Measurements from ENCODE around the gene PSD2. TPM values are rescaled to one million over a fixed set of nuclear protein-coding genes. Genes with fewer than 3 reads are reported as not detected.
A peak's percentile ranks its signal among the peaks of the same experiment; 100 is the strongest.

The PSD2 gene
- total and polyA plus RNA-seq, 2 of the 13 experiments (the other 11 are each of a cell fraction or from before 2014, with no cell fraction given) = 0.07 TPM; not detected in 1

- TF ChIP-seq, protein P1, sequence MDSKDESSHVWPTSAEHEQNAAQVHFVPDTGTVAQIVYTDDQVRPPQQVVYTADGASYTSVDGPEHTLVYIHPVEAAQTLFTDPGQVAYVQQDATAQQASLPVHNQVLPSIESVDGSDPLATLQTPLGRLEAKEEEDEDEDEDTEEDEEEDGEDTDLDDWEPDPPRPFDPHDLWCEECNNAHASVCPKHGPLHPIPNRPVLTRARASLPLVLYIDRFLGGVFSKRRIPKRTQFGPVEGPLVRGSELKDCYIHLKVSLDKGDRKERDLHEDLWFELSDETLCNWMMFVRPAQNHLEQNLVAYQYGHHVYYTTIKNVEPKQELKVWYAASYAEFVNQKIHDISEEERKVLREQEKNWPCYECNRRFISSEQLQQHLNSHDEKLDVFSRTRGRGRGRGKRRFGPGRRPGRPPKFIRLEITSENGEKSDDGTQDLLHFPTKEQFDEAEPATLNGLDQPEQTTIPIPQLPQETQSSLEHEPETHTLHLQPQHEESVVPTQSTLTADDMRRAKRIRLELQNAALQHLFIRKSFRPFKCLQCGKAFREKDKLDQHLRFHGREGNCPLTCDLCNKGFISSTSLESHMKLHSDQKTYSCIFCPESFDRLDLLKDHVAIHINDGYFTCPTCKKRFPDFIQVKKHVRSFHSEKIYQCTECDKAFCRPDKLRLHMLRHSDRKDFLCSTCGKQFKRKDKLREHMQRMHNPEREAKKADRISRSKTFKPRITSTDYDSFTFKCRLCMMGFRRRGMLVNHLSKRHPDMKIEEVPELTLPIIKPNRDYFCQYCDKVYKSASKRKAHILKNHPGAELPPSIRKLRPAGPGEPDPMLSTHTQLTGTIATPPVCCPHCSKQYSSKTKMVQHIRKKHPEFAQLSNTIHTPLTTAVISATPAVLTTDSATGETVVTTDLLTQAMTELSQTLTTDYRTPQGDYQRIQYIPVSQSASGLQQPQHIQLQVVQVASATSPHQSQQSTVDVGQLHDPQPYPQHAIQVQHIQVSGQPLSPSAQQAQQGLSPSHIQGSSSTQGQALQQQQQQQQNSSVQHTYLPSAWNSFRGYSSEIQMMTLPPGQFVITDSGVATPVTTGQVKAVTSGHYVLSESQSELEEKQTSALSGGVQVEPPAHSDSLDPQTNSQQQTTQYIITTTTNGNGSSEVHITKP (CRISPR knock-in tag; IDR thresholded peaks at IDR 0.05; ENCODE audit: low read depth) = no peak
- TF ChIP-seq FOXP1 (IDR thresholded peaks at IDR 0.05) = no peak
- 0 out of 2 replicates have a peak, but pooled peaks have one; percentile 12 for TF ChIP-seq FOXP1 (CRISPR knock-in tag; IDR thresholded peaks at IDR 0.05)
- TF ChIP-seq PHF21A (CRISPR knock-in tag; IDR thresholded peaks at IDR 0.05) = peak; percentile 59; the same call in 1 of the 2 replicates
- TF ChIP-seq, protein P2, sequence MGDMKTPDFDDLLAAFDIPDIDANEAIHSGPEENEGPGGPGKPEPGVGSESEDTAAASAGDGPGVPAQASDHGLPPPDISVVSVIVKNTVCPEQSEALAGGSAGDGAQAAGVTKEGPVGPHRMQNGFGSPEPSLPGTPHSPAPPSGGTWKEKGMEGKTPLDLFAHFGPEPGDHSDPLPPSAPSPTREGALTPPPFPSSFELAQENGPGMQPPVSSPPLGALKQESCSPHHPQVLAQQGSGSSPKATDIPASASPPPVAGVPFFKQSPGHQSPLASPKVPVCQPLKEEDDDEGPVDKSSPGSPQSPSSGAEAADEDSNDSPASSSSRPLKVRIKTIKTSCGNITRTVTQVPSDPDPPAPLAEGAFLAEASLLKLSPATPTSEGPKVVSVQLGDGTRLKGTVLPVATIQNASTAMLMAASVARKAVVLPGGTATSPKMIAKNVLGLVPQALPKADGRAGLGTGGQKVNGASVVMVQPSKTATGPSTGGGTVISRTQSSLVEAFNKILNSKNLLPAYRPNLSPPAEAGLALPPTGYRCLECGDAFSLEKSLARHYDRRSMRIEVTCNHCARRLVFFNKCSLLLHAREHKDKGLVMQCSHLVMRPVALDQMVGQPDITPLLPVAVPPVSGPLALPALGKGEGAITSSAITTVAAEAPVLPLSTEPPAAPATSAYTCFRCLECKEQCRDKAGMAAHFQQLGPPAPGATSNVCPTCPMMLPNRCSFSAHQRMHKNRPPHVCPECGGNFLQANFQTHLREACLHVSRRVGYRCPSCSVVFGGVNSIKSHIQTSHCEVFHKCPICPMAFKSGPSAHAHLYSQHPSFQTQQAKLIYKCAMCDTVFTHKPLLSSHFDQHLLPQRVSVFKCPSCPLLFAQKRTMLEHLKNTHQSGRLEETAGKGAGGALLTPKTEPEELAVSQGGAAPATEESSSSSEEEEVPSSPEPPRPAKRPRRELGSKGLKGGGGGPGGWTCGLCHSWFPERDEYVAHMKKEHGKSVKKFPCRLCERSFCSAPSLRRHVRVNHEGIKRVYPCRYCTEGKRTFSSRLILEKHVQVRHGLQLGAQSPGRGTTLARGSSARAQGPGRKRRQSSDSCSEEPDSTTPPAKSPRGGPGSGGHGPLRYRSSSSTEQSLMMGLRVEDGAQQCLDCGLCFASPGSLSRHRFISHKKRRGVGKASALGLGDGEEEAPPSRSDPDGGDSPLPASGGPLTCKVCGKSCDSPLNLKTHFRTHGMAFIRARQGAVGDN (CRISPR knock-in tag; IDR thresholded peaks at IDR 0.05) = peak; percentile 2; the same call in 1 of the 2 replicates
- TF ChIP-seq TSC22D2 (CRISPR knock-in tag; IDR thresholded peaks at IDR 0.05; ENCODE audit: borderline replicate concordance) = 0 out of 2 replicates have a peak, but pooled peaks have one; percentile 2
- peak; percentile 19; the same call in 1 of the 2 replicates for TF ChIP-seq ETV5 (CRISPR knock-in tag; IDR thresholded peaks at IDR 0.05; ENCODE audit: borderline replicate concordance)
- peak in 1 of 2 experiments; percentile 46; a peak in 1 of 4 replicates for TF ChIP-seq HMGXB4 (CRISPR knock-in tag; IDR thresholded peaks at IDR 0.05; ENCODE audit: borderline replicate concordance in 1 of 2, low read depth in 1 of 2)
- no peak for TF ChIP-seq FOXJ3 (CRISPR knock-in tag; IDR thresholded peaks at IDR 0.05; ENCODE audit: borderline replicate concordance)
- TF ChIP-seq, protein P3, sequence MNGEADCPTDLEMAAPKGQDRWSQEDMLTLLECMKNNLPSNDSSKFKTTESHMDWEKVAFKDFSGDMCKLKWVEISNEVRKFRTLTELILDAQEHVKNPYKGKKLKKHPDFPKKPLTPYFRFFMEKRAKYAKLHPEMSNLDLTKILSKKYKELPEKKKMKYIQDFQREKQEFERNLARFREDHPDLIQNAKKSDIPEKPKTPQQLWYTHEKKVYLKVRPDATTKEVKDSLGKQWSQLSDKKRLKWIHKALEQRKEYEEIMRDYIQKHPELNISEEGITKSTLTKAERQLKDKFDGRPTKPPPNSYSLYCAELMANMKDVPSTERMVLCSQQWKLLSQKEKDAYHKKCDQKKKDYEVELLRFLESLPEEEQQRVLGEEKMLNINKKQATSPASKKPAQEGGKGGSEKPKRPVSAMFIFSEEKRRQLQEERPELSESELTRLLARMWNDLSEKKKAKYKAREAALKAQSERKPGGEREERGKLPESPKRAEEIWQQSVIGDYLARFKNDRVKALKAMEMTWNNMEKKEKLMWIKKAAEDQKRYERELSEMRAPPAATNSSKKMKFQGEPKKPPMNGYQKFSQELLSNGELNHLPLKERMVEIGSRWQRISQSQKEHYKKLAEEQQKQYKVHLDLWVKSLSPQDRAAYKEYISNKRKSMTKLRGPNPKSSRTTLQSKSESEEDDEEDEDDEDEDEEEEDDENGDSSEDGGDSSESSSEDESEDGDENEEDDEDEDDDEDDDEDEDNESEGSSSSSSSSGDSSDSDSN (CRISPR knock-in tag; IDR thresholded peaks at IDR 0.05) = peak; percentile 12; the same call in 1 of the 2 replicates
- no peak for TF ChIP-seq ZNF274 (CRISPR knock-in tag; IDR thresholded peaks at IDR 0.05)
- TF ChIP-seq, protein P4, sequence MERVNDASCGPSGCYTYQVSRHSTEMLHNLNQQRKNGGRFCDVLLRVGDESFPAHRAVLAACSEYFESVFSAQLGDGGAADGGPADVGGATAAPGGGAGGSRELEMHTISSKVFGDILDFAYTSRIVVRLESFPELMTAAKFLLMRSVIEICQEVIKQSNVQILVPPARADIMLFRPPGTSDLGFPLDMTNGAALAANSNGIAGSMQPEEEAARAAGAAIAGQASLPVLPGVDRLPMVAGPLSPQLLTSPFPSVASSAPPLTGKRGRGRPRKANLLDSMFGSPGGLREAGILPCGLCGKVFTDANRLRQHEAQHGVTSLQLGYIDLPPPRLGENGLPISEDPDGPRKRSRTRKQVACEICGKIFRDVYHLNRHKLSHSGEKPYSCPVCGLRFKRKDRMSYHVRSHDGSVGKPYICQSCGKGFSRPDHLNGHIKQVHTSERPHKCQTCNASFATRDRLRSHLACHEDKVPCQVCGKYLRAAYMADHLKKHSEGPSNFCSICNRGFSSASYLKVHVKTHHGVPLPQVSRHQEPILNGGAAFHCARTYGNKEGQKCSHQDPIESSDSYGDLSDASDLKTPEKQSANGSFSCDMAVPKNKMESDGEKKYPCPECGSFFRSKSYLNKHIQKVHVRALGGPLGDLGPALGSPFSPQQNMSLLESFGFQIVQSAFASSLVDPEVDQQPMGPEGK (CRISPR knock-in tag; IDR thresholded peaks at IDR 0.05) = peak; percentile 84
These were observed 48.7 kb upstream of the PSD2 start (continued) for GRCh38 chr5:139746691-139747582.

Measured in HepG2 (cell line).